K562 (cell line): ENCODE data around the gene RPL28. TPM values are rescaled to one million over a fixed set of nuclear protein-coding genes. Genes with fewer than 3 reads are reported as not detected.

Source experiments
- CEBPZ ChIP-seq: fragments of 150-350 bp; IDR thresholded peaks from 2 replicates; pipeline ENCODE4 v1.6.1; 2014; ENCODE audit warnings: low read depth, mild to moderate bottlenecking, low read length, borderline replicate concordance
- HMGN3 ChIP-seq: IDR thresholded peaks from 2 replicates; pipeline ENCODE4 v1.6.1; 2011; ENCODE audit warnings: borderline replicate concordance, low read depth, mild to moderate bottlenecking, mixed read lengths, low read length; ENCODE audit not compliant: insufficient read length; ENCODE audit errors: extremely low read depth
- KDM5B ChIP-seq: fragments of 200-600 bp; sonication (generic); IDR thresholded peaks from 2 replicates; pipeline ENCODE4 v1.6.1; 2012; ENCODE audit warnings: low read depth, mild to moderate bottlenecking, moderate library complexity, low read length, control low read depth, inconsistent platforms; ENCODE audit not compliant: insufficient replicate concordance
- MEF2A ChIP-seq: IDR thresholded peaks from 2 replicates; pipeline ENCODE4 v1.6.1; 2011; ENCODE audit warnings: low read depth, mild to moderate bottlenecking, low read length, moderate library complexity; ENCODE audit not compliant: control insufficient read depth
- PATZ1 ChIP-seq: fragments of 250-450 bp; sonication (Bioruptor Pico); IDR thresholded peaks from 2 replicates; pipeline ENCODE4 v1.5.0; 2020; ENCODE audit warnings: mild to moderate bottlenecking, borderline replicate concordance
- PTTG1 ChIP-seq: fragments of 450-650 bp; IDR thresholded peaks from 2 replicates; pipeline ENCODE4 v1.6.1; 2016; ENCODE audit warnings: low read depth, mild to moderate bottlenecking, missing genetic modification characterization, missing compliant biosample characterization
- SETDB1 ChIP-seq: IDR thresholded peaks from one replicate; pipeline ENCODE4 v1.6.1; 2012; ENCODE audit warnings: low read length, control low read depth, inconsistent platforms
- TEAD1 ChIP-seq, 2 experiments: fragments of 450-650 bp in 1 of 2; sonication (generic) in 1 of 2; formaldehyde crosslinking; IDR thresholded peaks; 2 replicates each; pipeline versions ENCODE4 v1.4.0 to v1.8.0; 2020 to 2022; ENCODE audit warnings: mild to moderate bottlenecking in 2 of 2, missing genetic modification reagents in 1 of 2
- polyA plus RNA-seq, 8 experiments: library from polyadenylated mRNA; depleted of rRNA in 4 of 8; stranded (reverse) in 5 of 8; unstranded in 3 of 8; fragments of >200 nt; fragmentation: Nextera tagmentation in 2 of 8; fragmentation: Illumina TruSeq in 1 of 8; extraction: Ambion mirVana in 2 of 8; extraction: Trizol in 1 of 8; gene quantifications; 2 replicates each; pipeline versions ENCODE4 v1.2.1 to v1.2.3, GENCODE V29; 2011 to 2014; ENCODE audit warnings: inconsistent platforms in 1 of 8, missing spikeins in 1 of 8
- total RNA-seq, 7 experiments: library from RNA; depleted of rRNA in 6 of 7; stranded (reverse); fragments of >200 nt in 6 of 7; fragmentation: Illumina TruSeq in 2 of 7; extraction: Trizol in 2 of 7; gene quantifications; 2 replicates each; pipeline versions ENCODE4 v1.2.1 to v1.2.3, GENCODE V29; 2011 to 2021; ENCODE audit warnings: low replicate concordance in 1 of 7
- TF ChIP-seq, protein P1 (sequence below): fragments of 450-650 bp; IDR thresholded peaks from 2 replicates; pipeline ENCODE4 v1.6.1; 2018; ENCODE audit not compliant: partially characterized antibody
- TF ChIP-seq, protein P2 (sequence below): fragments of 450-650 bp; IDR thresholded peaks from 2 replicates; pipeline ENCODE4 v1.7.1; 2018; ENCODE audit warnings: mild to moderate bottlenecking, low read depth; ENCODE audit not compliant: partially characterized antibody

The RPL28 gene
- total and polyA plus RNA-seq, 9 of the 15 experiments (the other 6 are each of a cell fraction or from before 2014, with no cell fraction given), result 124 to 3,106 (median 622) TPM

DNA sequence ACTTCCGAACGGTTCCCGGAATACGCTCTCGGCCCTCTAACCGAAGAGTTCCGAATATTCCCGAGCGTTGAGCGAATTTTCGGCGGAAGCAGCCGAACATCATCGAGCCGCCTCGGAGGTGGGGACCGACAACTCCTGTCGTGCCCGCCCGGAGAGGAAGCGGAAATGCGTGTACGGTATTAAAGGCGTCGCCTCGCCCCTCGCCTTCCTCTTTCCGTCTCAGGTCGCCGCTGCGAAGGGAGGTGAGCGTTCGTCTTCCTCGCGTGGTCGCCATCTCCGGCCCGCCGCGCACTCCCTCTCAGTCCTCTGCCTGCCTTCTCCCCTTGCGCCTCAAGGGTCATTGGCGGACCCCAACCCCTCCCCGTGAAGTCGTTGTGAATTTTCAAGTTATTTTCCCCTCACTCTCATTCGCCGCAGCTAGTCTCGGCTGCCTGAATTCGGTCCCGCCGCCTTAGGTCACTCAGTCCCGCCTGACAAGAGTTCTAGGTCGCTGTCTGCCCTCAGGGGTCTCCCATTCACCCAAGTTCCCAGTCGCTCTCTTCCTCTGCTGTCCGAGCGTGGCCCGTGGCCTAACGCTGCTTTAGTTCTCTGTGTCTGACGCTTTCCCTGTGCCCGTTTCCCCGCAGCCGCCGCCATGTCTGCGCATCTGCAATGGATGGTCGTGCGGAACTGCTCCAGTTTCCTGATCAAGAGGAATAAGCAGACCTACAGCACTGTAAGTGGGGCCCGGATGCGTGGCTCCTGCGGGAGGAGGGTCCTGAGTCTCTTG, at the start of gene RPL28 (continued):
- TF ChIP-seq, protein P1, sequence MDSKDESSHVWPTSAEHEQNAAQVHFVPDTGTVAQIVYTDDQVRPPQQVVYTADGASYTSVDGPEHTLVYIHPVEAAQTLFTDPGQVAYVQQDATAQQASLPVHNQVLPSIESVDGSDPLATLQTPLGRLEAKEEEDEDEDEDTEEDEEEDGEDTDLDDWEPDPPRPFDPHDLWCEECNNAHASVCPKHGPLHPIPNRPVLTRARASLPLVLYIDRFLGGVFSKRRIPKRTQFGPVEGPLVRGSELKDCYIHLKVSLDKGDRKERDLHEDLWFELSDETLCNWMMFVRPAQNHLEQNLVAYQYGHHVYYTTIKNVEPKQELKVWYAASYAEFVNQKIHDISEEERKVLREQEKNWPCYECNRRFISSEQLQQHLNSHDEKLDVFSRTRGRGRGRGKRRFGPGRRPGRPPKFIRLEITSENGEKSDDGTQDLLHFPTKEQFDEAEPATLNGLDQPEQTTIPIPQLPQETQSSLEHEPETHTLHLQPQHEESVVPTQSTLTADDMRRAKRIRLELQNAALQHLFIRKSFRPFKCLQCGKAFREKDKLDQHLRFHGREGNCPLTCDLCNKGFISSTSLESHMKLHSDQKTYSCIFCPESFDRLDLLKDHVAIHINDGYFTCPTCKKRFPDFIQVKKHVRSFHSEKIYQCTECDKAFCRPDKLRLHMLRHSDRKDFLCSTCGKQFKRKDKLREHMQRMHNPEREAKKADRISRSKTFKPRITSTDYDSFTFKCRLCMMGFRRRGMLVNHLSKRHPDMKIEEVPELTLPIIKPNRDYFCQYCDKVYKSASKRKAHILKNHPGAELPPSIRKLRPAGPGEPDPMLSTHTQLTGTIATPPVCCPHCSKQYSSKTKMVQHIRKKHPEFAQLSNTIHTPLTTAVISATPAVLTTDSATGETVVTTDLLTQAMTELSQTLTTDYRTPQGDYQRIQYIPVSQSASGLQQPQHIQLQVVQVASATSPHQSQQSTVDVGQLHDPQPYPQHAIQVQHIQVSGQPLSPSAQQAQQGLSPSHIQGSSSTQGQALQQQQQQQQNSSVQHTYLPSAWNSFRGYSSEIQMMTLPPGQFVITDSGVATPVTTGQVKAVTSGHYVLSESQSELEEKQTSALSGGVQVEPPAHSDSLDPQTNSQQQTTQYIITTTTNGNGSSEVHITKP, result no peak
- TF ChIP-seq PATZ1 (no peak), MEF2A (no peak), KDM5B (peak; percentile 99), TEAD1 (CRISPR knock-in tag; IDR thresholded peaks at IDR 0.05) (peak in 1 of 2 experiments; percentile 61; a peak in 1 of 4 replicates), HMGN3 (no peak), CEBPZ (no peak), SETDB1 (no peak), PTTG1 (tag) (no peak)
- TF ChIP-seq, protein P2, sequence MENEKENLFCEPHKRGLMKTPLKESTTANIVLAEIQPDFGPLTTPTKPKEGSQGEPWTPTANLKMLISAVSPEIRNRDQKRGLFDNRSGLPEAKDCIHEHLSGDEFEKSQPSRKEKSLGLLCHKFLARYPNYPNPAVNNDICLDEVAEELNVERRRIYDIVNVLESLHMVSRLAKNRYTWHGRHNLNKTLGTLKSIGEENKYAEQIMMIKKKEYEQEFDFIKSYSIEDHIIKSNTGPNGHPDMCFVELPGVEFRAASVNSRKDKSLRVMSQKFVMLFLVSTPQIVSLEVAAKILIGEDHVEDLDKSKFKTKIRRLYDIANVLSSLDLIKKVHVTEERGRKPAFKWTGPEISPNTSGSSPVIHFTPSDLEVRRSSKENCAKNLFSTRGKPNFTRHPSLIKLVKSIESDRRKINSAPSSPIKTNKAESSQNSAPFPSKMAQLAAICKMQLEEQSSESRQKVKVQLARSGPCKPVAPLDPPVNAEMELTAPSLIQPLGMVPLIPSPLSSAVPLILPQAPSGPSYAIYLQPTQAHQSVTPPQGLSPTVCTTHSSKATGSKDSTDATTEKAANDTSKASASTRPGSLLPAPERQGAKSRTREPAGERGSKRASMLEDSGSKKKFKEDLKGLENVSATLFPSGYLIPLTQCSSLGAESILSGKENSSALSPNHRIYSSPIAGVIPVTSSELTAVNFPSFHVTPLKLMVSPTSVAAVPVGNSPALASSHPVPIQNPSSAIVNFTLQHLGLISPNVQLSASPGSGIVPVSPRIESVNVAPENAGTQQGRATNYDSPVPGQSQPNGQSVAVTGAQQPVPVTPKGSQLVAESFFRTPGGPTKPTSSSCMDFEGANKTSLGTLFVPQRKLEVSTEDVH, result peak; percentile 53
